ENCODE data around the gene CLEC2A.

CLEC2A gene

DNA sequence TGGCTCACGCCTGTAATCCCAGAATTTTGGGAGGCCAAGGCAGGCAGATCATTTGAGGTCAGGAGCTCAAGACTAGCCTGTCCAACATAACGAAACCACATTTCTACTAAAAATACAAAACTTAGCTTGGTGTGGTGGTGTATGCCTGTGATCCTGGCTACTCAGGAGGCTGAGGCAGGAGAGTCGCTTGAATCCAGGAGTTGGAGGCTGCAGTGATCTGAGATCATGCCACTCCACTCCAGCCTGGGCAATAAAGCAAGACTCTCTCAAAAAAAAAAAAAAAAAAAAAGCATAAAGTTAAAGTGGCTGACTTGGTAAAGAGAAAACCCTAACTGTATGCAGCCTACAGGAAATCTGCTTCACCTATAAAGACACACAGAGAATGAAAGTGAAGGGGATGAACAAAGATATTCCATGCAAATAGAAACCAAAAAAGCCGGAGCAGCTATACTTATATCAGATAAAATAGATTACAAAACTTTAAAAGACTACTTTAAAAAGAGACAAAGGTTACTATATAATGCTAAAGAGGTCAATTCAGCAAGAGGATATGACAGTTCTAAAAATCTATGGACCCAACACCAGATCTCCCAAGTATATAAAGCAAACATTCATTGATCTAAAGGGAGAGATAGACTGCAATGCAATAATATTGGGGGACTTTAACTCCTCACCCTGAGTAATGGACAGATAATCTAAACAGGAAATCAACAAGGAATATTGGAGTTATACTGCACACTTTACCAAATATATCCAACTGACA is 67.1 kb downstream of the CLEC2A start:
- peak overlapping the region; percentile 10 for H3K4me3 ChIP-seq (ENCODE audit: low read length)
- TF ChIP-seq CTCF (conservative IDR thresholded peaks at IDR 0.05; ENCODE audit: low read length) = no peak
- no peak for DNase-seq (ENCODE audit: low read depth)

Data from AG10803 (cell line).